ENCODE data around the gene CDC14A.

Gene CDC14A

DNA sequence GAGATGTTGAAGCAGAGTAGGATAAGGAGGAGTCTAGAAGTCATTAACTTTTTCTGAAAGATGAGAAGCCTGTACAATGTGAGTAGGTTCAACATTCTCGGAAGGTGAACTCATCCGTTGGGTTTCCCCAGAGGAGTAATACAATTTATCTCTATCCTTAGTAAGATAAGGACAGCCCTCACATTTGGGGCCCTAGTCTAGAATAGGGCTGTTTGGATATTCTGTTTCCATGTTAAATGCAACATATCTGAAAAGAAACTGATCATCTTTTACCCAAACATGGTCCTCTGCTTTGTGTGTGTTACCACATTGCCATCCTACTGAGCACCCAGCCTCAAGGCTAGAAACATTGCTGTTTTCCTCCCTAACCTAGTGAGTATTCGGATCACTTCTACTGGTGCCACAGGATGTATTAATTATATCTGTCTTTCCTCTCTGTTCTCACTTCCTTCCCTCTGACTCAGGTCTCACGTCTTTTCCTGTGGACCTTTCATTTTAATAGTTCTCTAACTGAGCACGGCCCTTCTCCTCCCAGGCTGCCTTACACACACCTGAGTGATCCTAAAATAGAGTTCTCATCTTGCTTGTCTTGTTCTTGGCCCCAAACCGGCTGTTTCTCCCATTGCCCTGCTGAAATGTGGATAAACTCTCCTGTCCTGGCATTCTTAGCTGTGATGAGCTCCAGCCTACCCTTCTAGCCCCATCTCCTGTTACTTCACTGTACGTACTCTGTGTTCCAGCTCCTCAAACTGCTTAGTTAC is 91.7 kb downstream of the CDC14A start:
- peak; percentile 10 for DNase-seq (ENCODE audit: low read depth, low spot score)

DNA sequence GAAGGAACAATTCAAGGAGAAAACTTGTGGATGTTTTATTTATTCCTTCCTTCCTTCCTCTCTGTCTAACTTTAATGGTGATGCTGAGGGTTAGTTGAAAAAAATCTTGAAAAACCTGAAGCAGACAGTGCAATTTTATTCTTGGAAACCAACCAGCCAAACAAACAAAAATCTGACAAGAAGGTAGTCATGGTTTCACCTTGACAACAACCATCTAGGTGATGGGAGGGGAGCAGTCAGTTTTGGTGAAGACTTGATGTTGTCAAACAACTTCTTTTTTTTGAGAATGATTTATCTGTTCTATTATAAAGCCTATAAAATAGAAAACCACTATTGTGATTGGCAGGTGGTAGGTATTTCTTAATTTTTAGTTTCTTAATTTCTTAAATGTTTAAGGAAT is 93.3 kb downstream of the CDC14A start:
- no peak for DNase-seq (ENCODE audit: low read depth, low spot score)

DNA sequence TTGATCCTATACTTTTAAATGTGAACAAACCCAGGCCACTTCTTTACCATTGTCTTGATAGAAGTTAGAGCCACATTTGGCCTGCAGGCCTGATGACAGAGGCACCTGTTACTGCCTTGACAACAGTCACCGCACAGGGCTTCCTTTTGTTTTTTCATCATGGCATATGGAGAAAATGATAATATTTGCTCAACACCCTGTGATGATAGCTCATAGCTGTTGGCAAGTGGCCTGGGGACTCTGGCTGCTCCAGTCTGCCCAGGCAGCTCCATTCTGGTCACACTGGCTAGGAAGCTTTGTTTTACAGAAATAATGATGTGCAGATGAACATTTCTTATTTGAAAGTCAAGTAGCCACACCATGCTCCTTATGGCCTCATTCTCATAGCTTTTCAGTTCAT is 96.1 kb downstream of the CDC14A start:
- DNase-seq (ENCODE audit: low read depth, low spot score) = no peak

DNA sequence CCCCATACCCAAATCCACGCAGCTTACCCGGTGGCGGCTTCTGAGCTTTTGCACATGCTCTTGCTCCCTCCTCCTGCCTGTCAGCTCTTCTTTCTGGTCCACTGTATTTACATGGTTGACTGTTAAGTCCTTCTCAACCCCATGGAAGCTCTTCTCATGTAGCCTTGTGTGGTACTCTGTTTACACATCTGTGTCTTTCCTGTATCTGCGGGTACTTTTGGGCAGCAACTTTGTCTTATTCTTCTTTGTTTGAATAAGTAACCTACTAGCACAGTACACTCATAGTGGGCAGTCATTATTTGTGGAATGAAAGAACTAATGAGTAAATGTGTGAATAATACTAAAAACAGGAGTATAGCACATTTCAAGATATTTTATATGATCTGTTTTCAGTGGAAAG is 97.2 kb downstream of the CDC14A start:
- DNase-seq (ENCODE audit: low read depth, low spot score) = no peak

DNA sequence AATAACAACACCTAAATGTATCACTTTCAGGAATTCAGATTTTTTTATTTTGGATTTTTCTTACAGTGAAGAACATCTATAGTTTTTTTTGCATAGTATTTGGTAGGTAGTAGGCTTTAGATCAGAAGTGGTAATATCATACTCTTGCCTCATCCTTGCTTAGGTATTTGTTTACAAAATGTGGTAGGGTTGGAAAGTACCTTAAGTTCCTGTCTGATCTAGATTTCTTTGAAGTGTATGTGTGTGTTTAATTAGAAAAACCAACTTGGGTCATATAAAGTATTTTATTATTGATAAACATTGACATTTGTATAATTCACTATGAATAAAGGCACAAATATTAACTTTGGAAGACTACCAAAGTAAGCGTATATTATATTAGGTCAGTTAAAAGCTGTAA is 100.3 kb downstream of the CDC14A start:
- no peak for DNase-seq (ENCODE audit: low read depth, low spot score)

DNA sequence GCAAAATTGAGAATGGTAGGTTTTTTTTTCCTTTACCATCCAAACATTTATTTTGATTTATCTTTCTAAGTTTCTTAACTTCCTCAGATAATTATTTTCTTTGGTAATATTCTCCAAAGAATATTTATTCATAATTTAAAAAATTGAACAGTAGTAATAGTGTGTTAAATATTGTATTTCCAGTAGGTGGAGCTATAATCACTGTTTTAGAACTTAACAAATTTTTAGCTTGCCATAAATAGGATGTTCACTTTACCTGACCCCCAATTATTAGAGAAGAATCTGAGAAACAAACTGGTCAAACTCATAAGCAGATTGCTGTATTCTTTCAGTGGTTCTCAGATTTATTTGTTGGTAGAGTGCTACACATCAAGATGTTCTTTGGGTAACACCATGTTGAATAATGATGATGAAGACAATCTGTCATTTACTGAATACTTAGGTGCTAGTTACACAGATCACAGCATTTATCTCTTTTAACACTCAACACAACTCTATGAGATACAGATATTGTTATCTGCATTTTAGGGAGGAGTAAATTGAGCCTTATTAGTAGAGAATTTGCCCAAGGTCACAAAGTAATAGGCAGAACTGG is 103.3 kb downstream of the CDC14A start:
- no peak for DNase-seq (ENCODE audit: low read depth, low spot score)

DNA sequence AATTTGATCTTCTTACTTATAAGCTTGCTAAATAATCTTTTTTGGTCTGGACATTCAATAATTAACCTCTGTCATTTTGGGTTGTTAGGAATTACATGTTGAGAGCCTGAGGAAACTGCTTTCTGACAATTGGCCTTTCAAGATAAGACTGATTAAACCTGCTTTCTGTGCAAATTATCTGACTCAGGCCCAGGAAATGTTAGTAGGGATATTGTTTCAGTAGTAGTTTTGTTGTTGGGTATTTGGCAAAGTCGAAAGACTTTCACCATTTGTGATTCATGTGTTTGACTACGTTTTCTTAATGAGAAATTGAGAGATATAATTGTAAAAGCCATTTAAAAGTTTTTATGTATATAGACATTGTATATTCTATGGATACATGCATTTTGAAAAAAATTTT is 104.6 kb downstream of the CDC14A start:
- DNase-seq (ENCODE audit: low read depth, low spot score) = no peak

DNA sequence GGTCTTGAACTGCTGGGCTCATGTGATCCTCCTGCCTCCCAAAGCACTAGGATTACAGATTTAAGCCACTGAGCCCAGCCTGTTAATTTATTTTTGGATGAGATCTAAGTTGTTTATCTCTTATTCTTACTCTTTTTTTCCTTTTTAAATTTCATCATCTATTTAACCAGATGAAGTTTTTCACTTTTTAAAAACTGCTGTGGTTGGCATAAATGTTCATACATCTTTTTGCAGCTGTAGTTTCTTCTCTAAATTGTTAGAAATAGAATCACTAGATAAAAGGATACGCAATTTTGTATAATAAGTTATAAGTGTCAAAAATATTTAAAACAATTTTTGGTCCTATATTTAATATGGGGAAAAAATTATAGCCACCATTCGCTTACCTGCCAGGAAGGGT is 105.4 kb downstream of the CDC14A start:
- no peak for DNase-seq (ENCODE audit: low read depth, low spot score)

DNA sequence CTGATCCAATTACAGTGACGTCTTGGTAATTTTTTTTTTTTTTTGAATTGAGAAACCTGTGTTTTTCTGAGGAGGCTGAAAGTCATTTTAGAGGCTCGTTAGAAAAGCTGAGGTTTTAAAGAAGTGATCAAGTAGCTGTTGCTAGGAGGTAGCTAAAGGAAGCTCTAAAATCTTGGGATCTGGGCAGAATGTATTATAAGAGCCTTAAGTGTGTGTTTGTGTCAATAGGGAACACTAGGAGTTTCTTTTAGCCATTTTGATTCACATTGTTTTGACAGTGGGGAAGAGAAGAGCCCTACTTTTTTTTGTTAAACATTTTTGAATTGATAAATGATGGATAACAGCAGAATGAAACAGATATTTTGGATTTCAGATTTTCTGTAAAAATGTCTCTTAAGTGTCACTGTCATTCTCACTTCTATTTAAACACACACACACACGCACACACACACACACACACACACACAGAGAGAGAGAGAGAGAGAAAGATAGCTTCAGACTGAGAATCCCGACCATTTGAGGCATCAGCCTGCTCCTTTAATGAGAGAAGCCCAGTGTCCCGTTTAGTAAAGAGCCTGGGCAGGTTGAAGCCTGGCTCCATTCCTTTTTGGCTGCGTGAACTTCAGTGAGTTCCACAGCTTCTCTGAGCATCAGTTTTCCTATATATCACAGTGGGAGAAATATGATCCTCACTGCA is 106.5 kb downstream of the CDC14A start:
- no peak for DNase-seq (ENCODE audit: low read depth, low spot score)

DNA sequence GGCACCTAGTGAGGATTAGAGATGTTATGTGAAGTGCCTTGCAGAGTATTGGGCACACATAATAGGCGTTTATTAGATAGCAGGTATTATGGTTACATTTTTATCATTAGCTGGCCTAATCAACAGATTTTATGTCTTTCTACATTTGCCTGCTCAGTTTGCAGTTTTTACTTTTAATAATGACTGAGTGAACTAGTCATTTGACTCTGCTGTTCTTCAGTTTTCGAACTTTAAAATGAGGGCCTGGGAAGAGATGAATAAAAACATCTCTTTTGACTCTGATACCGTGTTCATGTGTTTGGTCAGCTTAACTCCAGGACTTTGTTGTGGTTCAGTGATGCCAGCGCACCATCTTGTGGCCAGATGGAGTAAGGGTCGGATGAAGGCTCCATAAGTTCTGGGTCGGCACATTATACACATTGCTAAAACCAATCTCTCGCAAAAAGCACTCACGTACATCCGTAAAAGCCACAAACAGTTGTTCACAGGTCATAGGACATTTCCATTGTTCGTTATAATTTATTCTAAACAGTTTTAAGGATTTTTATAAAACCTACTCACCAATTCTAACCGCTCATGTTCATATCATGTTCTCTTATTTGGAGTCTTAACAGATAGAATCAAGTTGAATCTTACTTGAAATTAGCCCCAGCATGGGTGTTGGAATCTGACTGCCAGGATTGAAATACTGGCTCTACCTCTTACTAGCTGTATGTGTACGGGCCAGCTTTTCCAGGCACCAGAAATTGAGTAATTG is 107.2 kb downstream of the CDC14A start:
- DNase-seq (ENCODE audit: low read depth, low spot score) = peak; percentile 71

DNA sequence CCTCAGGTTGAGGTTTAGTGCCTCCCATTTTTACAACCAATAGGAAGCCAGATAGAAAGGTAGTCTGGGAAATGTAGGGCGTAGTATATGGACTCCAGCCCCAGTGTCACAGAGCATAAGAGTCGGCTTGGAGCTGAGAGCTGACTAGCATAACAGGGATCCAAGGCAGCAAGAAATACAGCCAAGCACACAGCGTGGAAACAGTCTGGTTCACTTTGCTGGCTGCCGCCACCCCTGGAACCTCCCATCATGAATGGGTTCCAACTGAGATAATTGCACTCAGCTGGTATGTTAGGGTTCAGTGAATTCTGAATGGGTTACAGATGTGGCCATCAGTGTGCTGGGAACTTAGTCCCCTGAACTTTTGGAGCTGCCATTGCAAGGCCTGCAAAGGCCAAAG is 108.9 kb downstream of the CDC14A start:
- peak; percentile 5 for DNase-seq (ENCODE audit: low read depth, low spot score)

DNA sequence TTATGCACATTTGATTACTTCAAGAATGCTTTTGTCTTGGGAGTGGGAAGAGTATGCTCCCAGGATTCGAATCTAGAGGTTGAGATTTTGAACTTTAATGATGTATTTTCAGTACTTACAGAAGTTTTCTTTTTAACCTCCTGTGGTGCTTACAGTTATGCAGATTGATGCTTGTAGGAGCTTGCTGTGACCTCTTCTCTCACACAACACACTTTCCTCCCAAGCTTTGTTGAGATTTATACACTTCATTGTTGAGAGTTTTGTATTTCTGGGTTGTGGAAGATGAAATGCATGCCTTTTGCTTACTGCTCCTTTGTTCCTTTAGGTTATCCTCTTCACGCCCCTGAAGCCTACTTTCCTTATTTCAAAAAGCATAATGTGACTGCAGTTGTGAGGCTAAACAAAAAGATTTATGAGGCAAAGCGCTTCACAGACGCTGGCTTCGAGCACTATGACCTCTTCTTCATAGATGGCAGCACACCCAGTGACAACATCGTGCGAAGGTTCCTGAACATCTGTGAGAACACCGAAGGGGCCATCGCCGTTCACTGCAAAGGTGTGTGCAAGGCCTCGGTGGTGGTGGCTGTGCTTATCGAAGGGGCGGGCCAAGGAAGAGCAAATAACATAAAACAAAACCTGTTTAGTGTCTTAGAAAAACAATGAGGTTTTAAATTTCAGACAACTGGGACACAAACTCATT is 110.2 kb downstream of the CDC14A start:
- peak; percentile 3 for DNase-seq (ENCODE audit: low read depth, low spot score)

DNA sequence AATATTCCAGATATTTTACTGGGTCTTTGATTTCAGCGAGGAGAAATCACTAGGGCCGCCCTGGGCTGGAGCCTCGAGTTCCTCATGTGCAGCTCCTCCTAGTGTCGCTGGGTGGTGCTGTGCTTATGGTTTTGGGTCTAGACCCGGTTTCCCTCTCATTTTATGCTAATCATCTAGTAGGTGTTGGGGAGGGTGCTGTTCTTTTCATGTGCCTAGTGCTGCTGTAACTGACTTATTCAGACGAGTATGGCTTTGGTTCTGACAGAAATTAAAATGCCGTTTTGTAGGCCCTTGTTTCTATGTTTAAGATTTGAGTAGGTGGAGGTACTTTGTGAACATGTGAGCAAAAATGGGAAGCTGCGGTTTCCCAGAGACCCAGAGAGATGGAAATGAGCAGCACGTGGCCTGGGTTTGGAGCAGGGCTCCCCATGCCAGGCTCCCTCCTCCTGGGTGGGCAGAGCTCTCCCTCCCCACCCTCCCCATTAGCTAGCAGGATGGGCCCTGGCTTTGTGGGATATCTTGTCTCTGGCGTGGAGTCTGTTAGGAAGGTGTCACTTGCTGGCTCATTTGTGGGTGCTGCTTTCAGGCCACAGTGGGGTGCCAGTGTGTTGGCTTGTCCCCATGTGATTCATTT is 111.6 kb downstream of the CDC14A start:
- DNase-seq (ENCODE audit: low read depth, low spot score) = peak; percentile 71

DNA sequence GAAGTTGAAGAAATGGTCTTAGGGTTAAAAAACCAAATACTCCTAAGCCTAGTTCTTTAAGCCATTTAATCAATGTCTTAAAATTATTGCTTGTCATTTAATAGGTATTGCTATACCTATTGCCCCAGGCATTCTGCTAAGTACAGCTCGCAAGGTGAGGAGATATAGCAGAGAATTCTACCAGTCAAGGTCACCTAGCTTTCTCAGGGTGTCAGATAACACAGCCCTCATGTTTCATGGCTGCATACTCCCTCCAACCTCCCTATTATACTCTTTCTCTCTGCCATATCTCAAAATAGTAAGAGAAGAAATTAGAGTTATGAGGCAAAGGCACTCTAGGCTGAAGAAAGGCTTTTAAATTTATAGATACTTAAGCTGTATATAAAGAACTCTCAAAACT is 117.3 kb downstream of the CDC14A start:
- no peak for DNase-seq (ENCODE audit: low read depth, low spot score)

DNA sequence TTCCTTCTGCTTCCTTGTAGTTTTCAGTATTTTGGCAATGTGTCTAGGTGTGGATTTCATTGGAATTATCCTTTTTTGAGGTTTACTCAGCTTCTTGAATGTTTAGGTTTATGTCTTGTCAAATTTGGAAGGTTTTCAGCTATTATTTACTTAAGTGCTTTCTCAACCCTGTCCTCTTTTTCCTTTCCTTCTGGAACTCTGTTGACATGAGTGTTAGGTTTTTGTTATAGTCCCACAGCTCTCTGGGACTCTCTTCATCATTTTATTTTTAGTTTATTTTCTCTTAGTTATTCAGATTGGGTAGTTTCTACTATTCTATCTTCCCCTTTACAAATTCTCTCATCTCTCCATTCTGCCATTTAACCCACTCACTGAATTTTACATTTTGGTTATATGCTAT is 122.5 kb downstream of the CDC14A start:
- no peak for DNase-seq (ENCODE audit: low read depth, low spot score)

DNA sequence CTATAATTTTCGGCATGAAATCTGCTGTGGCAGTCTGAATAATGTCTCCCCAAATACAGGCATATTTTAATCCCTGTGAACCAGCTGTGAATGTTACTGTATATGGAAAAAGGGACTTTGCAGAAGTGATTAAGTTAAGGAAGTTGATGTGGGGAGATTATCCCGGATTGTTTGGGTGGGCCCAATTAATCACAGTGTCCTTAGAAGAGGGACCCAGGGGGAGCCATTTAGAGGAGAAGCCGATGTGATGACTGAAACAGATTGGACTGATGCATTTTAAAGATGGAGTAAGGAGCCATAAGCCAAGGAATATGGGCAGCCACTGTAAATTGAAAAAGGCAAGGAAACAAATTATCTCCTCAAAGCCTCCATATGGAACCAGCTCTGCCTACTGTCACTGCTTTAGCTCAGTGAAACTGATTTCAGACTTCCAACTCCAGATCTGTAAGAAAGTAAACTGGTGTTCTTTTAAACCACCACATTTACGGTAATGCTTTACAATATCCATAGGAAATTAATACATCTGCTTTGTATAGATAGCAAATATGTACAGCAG is 124.5 kb downstream of the CDC14A start:
- no peak for DNase-seq (ENCODE audit: low read depth, low spot score)

DNA sequence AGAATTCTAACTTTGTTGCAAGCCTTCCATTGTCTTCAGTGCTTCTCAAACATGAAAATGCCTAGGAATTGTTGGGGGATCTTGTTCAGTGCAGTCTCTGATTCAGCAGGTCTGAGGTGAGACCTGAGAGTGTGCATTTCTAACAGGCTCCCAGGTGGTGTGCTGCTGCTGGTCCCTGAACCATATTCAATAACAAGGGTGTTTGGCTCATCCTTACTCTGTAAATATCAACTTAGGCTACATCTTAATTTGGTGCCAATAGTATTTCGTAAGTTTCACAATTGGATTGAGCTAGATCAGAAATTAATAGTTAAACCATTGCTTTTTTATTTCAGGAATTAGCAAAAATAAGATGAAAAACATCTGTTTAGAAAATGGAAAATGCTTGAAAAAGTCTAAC is 126.5 kb downstream of the CDC14A start:
- no peak for DNase-seq (ENCODE audit: low read depth, low spot score)

DNA sequence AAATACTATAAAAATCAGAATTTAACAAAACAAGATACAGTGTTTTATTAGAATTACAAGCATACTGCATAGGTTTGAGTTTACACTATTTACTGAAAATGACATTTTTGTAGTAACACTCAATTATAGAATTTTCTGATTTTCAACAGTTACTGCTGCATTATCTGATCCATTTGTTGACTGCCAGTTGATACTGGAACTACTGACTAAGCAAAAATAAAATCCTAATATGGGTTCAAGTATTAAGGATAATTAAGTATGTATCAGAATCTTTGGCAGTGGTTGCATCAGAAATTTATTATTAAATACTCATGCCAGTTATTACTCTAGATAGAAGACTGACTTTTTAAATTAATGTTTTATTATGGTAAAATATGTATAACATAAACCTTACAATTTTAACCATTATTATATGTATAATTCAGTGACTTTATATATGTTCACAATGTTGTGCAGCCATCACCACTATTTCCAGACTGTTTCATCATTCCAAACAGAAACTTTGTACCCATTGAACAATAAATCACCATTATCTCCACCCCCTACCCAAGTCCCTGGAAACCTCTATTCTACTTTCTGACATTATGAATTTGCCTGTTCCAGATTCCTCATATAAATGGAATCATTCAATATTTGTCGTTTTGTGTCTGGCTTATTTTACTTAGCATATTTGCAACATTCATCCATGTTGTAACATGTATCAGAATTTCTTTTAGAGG is 127.5 kb downstream of the CDC14A start:
- no peak for DNase-seq (ENCODE audit: low read depth, low spot score)

DNA sequence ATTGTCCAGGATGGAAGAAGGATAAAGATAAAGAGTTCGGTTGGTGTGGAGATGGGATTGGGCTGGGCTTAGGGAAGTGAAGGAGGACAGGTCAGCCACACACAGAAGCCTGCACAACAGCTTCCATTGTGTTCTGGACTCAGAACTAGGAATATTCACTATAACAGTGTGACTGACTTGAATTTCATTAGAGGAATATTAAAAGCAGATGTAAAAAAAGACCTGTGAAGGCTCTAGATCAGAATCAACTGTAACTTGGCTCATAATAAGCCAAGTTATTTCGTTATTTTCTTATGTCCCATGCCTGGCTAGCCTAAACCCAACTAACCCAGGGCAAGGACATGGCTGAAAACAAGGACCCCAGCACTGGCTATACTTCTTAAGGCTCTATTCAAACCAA is 129.0 kb downstream of the CDC14A start:
- DNase-seq (ENCODE audit: low read depth, low spot score) = no peak

DNA sequence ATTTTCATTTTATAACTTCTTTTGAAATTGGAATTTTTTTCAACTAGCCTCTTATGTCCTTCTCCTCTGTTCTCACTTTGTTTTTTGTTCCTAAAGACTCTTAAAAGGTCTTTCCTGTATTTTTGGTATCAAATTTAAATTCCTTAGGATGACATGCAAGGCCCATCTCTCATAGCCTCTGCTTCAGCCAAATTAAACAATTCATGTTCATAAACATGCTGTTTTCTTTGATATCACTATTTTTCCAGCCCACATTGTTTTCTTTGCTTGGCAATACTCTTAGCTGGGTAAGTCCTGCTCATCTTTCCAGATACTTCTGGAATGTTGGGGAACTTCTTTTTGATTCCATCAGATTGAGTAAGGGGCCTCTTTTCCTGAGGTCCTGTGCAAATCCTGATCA is 129.9 kb downstream of the CDC14A start:
- DNase-seq (ENCODE audit: low read depth, low spot score) = no peak

All from ELF-1 (cell line).